Measurements from ENCODE around the gene ERMN. TPM values are rescaled to one million over a fixed set of nuclear protein-coding genes. Genes with fewer than 3 reads are reported as not detected.
"Not testable (repeated sequence)": the region's sequence is repeated elsewhere in the genome, so short reads cannot be mapped to it uniquely, and the experiment has no call there.

ERMN gene
- under 1 TPM in 2 of 4 donors, not detected in 2; 0.27 to 0.53 TPM for polyA plus RNA-seq
- long read RNA-seq, donor 1: 0 reads
- long read RNA-seq, donor 2: 0 reads
- long read RNA-seq, donor 3: 0 reads
- long read RNA-seq, donor 4: 0 reads
- long read RNA-seq, donor 5: 0 reads
- long read RNA-seq, donor 6: 0 reads
- long read RNA-seq, donor 7: 0 reads
- long read RNA-seq, donor 8: 0 reads
- long read RNA-seq, donor 9: 0 reads
- long read RNA-seq, donor 10: 0 reads

- Histone ChIP-seq H3K27me3 (ENCODE audit: control insufficient read depth in 3 of 3, insufficient read depth in 3 of 3, low read length in 3 of 3) (no peaks in the 10 kb centered on the region), H3K36me3 (ENCODE audit: control insufficient read depth in 3 of 3, insufficient read depth in 2 of 3, low read depth in 1 of 3, low read length in 3 of 3) (no peaks in the 10 kb centered on the region), H3K9me3 (ENCODE audit: control insufficient read depth in 2 of 2, insufficient read depth in 1 of 2, low read depth in 1 of 2, low read length in 1 of 2) (no peaks in the 10 kb centered on the region), H3K27ac (ENCODE audit: low read depth in 1 of 3, low read length in 2 of 3) (no peak within 1 kb of the TSS), H3K4me3 (ENCODE audit: low read depth in 1 of 3, low read length in 3 of 3) (no peak within 1 kb of the TSS), H3K4me1 (ENCODE audit: control insufficient read depth in 3 of 3, insufficient read depth in 2 of 3, low read depth in 1 of 3, low read length in 2 of 3) (peaks cover 0 to 21% (median 0%) of the 10 kb centered on the region in 3 donors)
- no peak for FAIRE-seq
- no peak for DNase-seq
Measured at GRCh38 chr2:157325786-157326185, at the start of gene ERMN. Gene ERMN (minus strand): TSS chr2:157325824. CDS start chr2:157325642, 182 bp downstream.

GRCh38 chr2:157375384-157375783 lies 49.8 kb upstream of the ERMN start:
- H3K27ac ChIP-seq (ENCODE audit: low read depth in 1 of 3, low read length in 2 of 3): no peak overlapping the region
- WGBS, 3 donors: 86 to 100% (median 98%) methylated on average over 1 of the region's 1 CpG
- H3K36me3 ChIP-seq (ENCODE audit: control insufficient read depth in 3 of 3, insufficient read depth in 2 of 3, low read depth in 1 of 3, low read length in 3 of 3): no peaks in the 10 kb centered on the region
- H3K9me3 ChIP-seq (ENCODE audit: control insufficient read depth in 2 of 2, insufficient read depth in 1 of 2, low read depth in 1 of 2, low read length in 1 of 2): peaks cover 0 to 21% of the 10 kb centered on the region in 2 donors
- H3K4me1 ChIP-seq (ENCODE audit: control insufficient read depth in 3 of 3, insufficient read depth in 2 of 3, low read depth in 1 of 3, low read length in 2 of 3): peaks cover 0 to 3% (median 0%) of the 10 kb centered on the region in 3 donors
- FAIRE-seq (no peak), DNase-seq (no peak)
- H3K27me3 ChIP-seq (ENCODE audit: control insufficient read depth in 3 of 3, insufficient read depth in 3 of 3, low read length in 3 of 3): no peaks in the 10 kb centered on the region
- no peak overlapping the region for H3K4me3 ChIP-seq (ENCODE audit: low read depth in 1 of 3, low read length in 3 of 3)

- not testable (repeated sequence) for H3K27me3 ChIP-seq (ENCODE audit: control insufficient read depth in 3 of 3, insufficient read depth in 3 of 3, low read length in 3 of 3); FAIRE-seq; H3K27ac ChIP-seq (ENCODE audit: low read depth in 1 of 3, low read length in 2 of 3); H3K36me3 ChIP-seq (ENCODE audit: control insufficient read depth in 3 of 3, insufficient read depth in 2 of 3, low read depth in 1 of 3, low read length in 3 of 3); H3K4me3 ChIP-seq (ENCODE audit: low read depth in 1 of 3, low read length in 3 of 3); H3K9me3 ChIP-seq (ENCODE audit: control insufficient read depth in 2 of 2, insufficient read depth in 1 of 2, low read depth in 1 of 2, low read length in 1 of 2); DNase-seq; H3K4me1 ChIP-seq (ENCODE audit: control insufficient read depth in 3 of 3, insufficient read depth in 2 of 3, low read depth in 1 of 3, low read length in 2 of 3)
- 93 to 96% (median 96%) methylated on average over 11 to 16 of the region's 25 CpGs for WGBS, 3 donors
Measured at GRCh38 chr2:157368508-157368907, 42.9 kb upstream of the ERMN start.

GRCh38 chr2:157367704-157368103 lies 42.1 kb upstream of the ERMN start:
- DNase-seq: peak; percentile 50 to 72

GRCh38 chr2:157364257-157364974 lies 38.8 kb upstream of the ERMN start:
- Histone ChIP-seq H3K9me3 (ENCODE audit: control insufficient read depth in 2 of 2, insufficient read depth in 1 of 2, low read depth in 1 of 2, low read length in 1 of 2) (peaks cover 0 to 16% of the 10 kb centered on the region in 2 donors), H3K27me3 (ENCODE audit: control insufficient read depth in 3 of 3, insufficient read depth in 3 of 3, low read length in 3 of 3) (no peaks in the 10 kb centered on the region), H3K27ac (ENCODE audit: low read depth in 1 of 3, low read length in 2 of 3) (no peak overlapping the region), H3K4me1 (ENCODE audit: control insufficient read depth in 3 of 3, insufficient read depth in 2 of 3, low read depth in 1 of 3, low read length in 2 of 3) (peaks cover 0 to 9% (median 0%) of the 10 kb centered on the region in 3 donors), H3K4me3 (ENCODE audit: low read depth in 1 of 3, low read length in 3 of 3) (no peak overlapping the region), H3K36me3 (ENCODE audit: control insufficient read depth in 3 of 3, insufficient read depth in 2 of 3, low read depth in 1 of 3, low read length in 3 of 3) (no peaks in the 10 kb centered on the region)
- WGBS, 3 donors: 49 to 69% (median 55%) methylated on average over 2 of the region's 2 CpGs
- FAIRE-seq (no peak), DNase-seq (peak in 1 of 2 donors; percentile 35)

More at GRCh38 chr2:157367704-157368103, 42.1 kb upstream of the ERMN start:
- no peaks in the 10 kb centered on the region for H3K27me3 ChIP-seq (ENCODE audit: control insufficient read depth in 3 of 3, insufficient read depth in 3 of 3, low read length in 3 of 3)
- H3K9me3 ChIP-seq (ENCODE audit: control insufficient read depth in 2 of 2, insufficient read depth in 1 of 2, low read depth in 1 of 2, low read length in 1 of 2): no peaks in the 10 kb centered on the region
- 24 to 44% (median 30%) methylated on average over 1 of the region's 1 CpG for WGBS, 3 donors
- no peak for FAIRE-seq
- H3K4me3 ChIP-seq (ENCODE audit: low read depth in 1 of 3, low read length in 3 of 3): no peak overlapping the region
- H3K36me3 ChIP-seq (ENCODE audit: control insufficient read depth in 3 of 3, insufficient read depth in 2 of 3, low read depth in 1 of 3, low read length in 3 of 3): no peaks in the 10 kb centered on the region
- H3K4me1 ChIP-seq (ENCODE audit: control insufficient read depth in 3 of 3, insufficient read depth in 2 of 3, low read depth in 1 of 3, low read length in 2 of 3): peaks cover 0 to 9% (median 0%) of the 10 kb centered on the region in 3 donors
- no peak overlapping the region for H3K27ac ChIP-seq (ENCODE audit: low read depth in 1 of 3, low read length in 2 of 3)

GRCh38 chr2:157363612-157364101 lies 38.0 kb upstream of the ERMN start:
- Histone ChIP-seq H3K27me3 (ENCODE audit: control insufficient read depth in 3 of 3, insufficient read depth in 3 of 3, low read length in 3 of 3) (no peaks in the 10 kb centered on the region), H3K4me1 (ENCODE audit: control insufficient read depth in 3 of 3, insufficient read depth in 2 of 3, low read depth in 1 of 3, low read length in 2 of 3) (peaks cover 0 to 9% (median 0%) of the 10 kb centered on the region in 3 donors), H3K36me3 (ENCODE audit: control insufficient read depth in 3 of 3, insufficient read depth in 2 of 3, low read depth in 1 of 3, low read length in 3 of 3) (no peaks in the 10 kb centered on the region), H3K4me3 (ENCODE audit: low read depth in 1 of 3, low read length in 3 of 3) (no peak overlapping the region), H3K27ac (ENCODE audit: low read depth in 1 of 3, low read length in 2 of 3) (no peak overlapping the region), H3K9me3 (ENCODE audit: control insufficient read depth in 2 of 2, insufficient read depth in 1 of 2, low read depth in 1 of 2, low read length in 1 of 2) (peaks cover 0 to 16% of the 10 kb centered on the region in 2 donors)
- no peak for FAIRE-seq
- 69 to 85% (median 72%) methylated on average over 2 of the region's 2 CpGs for WGBS, 3 donors
- no peak for DNase-seq

- Histone ChIP-seq H3K27me3 (ENCODE audit: control insufficient read depth in 3 of 3, insufficient read depth in 3 of 3, low read length in 3 of 3) (no peaks in the 10 kb centered on the region), H3K4me3 (ENCODE audit: low read depth in 1 of 3, low read length in 3 of 3) (no peak overlapping the region), H3K36me3 (ENCODE audit: control insufficient read depth in 3 of 3, insufficient read depth in 2 of 3, low read depth in 1 of 3, low read length in 3 of 3) (no peaks in the 10 kb centered on the region), H3K27ac (ENCODE audit: low read depth in 1 of 3, low read length in 2 of 3) (no peak overlapping the region), H3K4me1 (ENCODE audit: control insufficient read depth in 3 of 3, insufficient read depth in 2 of 3, low read depth in 1 of 3, low read length in 2 of 3) (peaks cover 0 to 9% (median 0%) of the 10 kb centered on the region in 3 donors), H3K9me3 (ENCODE audit: control insufficient read depth in 2 of 2, insufficient read depth in 1 of 2, low read depth in 1 of 2, low read length in 1 of 2) (peaks cover 0 to 16% of the 10 kb centered on the region in 2 donors)
- whole genome bisulfite sequencing, 3 donors: 94 to 100% (median 95%) methylated on average over 2 of the region's 2 CpGs
- FAIRE-seq: no peak
- no peak for DNase-seq
Measured at GRCh38 chr2:157362627-157363026, 37.0 kb upstream of the ERMN start.

- Histone ChIP-seq H3K27me3 (ENCODE audit: control insufficient read depth in 3 of 3, insufficient read depth in 3 of 3, low read length in 3 of 3) (no peaks in the 10 kb centered on the region), H3K4me3 (ENCODE audit: low read depth in 1 of 3, low read length in 3 of 3) (no peak overlapping the region), H3K4me1 (ENCODE audit: control insufficient read depth in 3 of 3, insufficient read depth in 2 of 3, low read depth in 1 of 3, low read length in 2 of 3) (peaks cover 0 to 9% (median 0%) of the 10 kb centered on the region in 3 donors), H3K9me3 (ENCODE audit: control insufficient read depth in 2 of 2, insufficient read depth in 1 of 2, low read depth in 1 of 2, low read length in 1 of 2) (peaks cover 0 to 16% of the 10 kb centered on the region in 2 donors), H3K27ac (ENCODE audit: low read depth in 1 of 3, low read length in 2 of 3) (no peak overlapping the region), H3K36me3 (ENCODE audit: control insufficient read depth in 3 of 3, insufficient read depth in 2 of 3, low read depth in 1 of 3, low read length in 3 of 3) (no peaks in the 10 kb centered on the region)
- DNase-seq (no peak), FAIRE-seq (no peak)
Measured at GRCh38 chr2:157361526-157361925, 35.9 kb upstream of the ERMN start.

Data from small intestine (tissue), 16 donors.